ENCODE data around the gene ZNF561.

GRCh38 chr19:9667898-9668297, 46.9 kb upstream of the ZNF561 start:
- no peak for TF ChIP-seq BACH2 (CRISPR knock-in tag; IDR thresholded peaks at IDR 0.05; ENCODE audit: borderline replicate concordance)
- no peak for TF ChIP-seq OSR1 (CRISPR knock-in tag; IDR thresholded peaks at IDR 0.05)
- no peak for TF ChIP-seq RARB (CRISPR knock-in tag; IDR thresholded peaks at IDR 0.05)
- TF ChIP-seq ZC3H10 (CRISPR knock-in tag; IDR thresholded peaks at IDR 0.05), result no peak
- no peak for TF ChIP-seq ARNTL (CRISPR knock-in tag; IDR thresholded peaks at IDR 0.05; ENCODE audit: borderline replicate concordance, low read depth)
- no peak for TF ChIP-seq ZNF70 (CRISPR knock-in tag; IDR thresholded peaks at IDR 0.05)
- TF ChIP-seq ZFP30 (CRISPR knock-in tag; IDR thresholded peaks at IDR 0.05), result no peak
- TF ChIP-seq TSHZ2 (CRISPR knock-in tag; IDR thresholded peaks at IDR 0.05), result no peak
- no peak for TF ChIP-seq ZFP3 (CRISPR knock-in tag; IDR thresholded peaks at IDR 0.05)
